Breast epithelium (tissue), 3 donors: ENCODE data around the gene ANKRD44.

Source experiments
- POLR2A ChIP-seq: fragments of 450-650 bp; IDR thresholded peaks from one replicate; pipeline ENCODE4 v1.6.1; 2016; ENCODE audit warnings: antibody characterized with exemption, mild to moderate bottlenecking, moderate library complexity
- TF ChIP-seq, protein P1 (sequence below), 3 donors: fragments of 450-650 bp; IDR thresholded peaks; one replicate each; pipeline ENCODE4 v1.5.1; 2016 to 2017; ENCODE audit warnings: antibody characterized with exemption in 3 of 3, mild to moderate bottlenecking in 3 of 3, moderate library complexity in 3 of 3

GRCh38 chr2:197205585-197206215 is 104.9 kb downstream of the ANKRD44 start:
- TF ChIP-seq, protein P1, sequence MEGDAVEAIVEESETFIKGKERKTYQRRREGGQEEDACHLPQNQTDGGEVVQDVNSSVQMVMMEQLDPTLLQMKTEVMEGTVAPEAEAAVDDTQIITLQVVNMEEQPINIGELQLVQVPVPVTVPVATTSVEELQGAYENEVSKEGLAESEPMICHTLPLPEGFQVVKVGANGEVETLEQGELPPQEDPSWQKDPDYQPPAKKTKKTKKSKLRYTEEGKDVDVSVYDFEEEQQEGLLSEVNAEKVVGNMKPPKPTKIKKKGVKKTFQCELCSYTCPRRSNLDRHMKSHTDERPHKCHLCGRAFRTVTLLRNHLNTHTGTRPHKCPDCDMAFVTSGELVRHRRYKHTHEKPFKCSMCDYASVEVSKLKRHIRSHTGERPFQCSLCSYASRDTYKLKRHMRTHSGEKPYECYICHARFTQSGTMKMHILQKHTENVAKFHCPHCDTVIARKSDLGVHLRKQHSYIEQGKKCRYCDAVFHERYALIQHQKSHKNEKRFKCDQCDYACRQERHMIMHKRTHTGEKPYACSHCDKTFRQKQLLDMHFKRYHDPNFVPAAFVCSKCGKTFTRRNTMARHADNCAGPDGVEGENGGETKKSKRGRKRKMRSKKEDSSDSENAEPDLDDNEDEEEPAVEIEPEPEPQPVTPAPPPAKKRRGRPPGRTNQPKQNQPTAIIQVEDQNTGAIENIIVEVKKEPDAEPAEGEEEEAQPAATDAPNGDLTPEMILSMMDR (IDR thresholded peaks at IDR 0.05) = no peak
- no peak for TF ChIP-seq POLR2A
